HepG2 (cell line): Measurements from ENCODE around the gene HLCS. TPM values are rescaled to one million over a fixed set of nuclear protein-coding genes. Genes with fewer than 3 reads are reported as not detected.
A peak's percentile ranks its signal among the peaks of the same experiment; 100 is the strongest.

Source experiments
- ATAC-seq: fragments of 200-7000 bp; cut with Tn5 transposase; 3 replicates; pipeline ENCODE4 v1.9.1; 2020; ENCODE audit warnings: mild to moderate bottlenecking, moderate library complexity
- BruUV-seq: library from RNA; stranded (reverse); fragments of 400-500 nt; replicated peaks from 2 replicates; lab custom pipeline; 2021; lab: Mats Ljungman, UMichigan
- CTCF ChIA-PET: fragments of 300-600 bp; formaldehyde crosslinking; extraction: SDS; loops from one replicate; lab custom pipeline; 2021; ENCODE audit warnings: low total read pairs, inconsistent platforms, low intra/inter-chr PET ratio; lab: Yijun Ruan, JAX
- POLR2A ChIA-PET: fragments of 350-600 bp; sonication (Branson Sonifier 250); formaldehyde crosslinking; loops from one replicate; lab custom pipeline; 2020; ENCODE audit warnings: antibody characterized with exemption, inconsistent platforms; lab: Yijun Ruan, JAX
- DNase-seq: peaks from one replicate; pipeline ENCODE4 v3.0.0-alpha.2; 2015; ENCODE audit warnings: low spot score
- FAIRE-seq: peaks from 3 replicates; lab custom pipeline; 2011; peaks lifted over from hg19 to GRCh38; lab: Jason Lieb, UNC
- H2AFZ ChIP-seq: one replicate; pipeline ENCODE4 v1.6.1; 2011; ENCODE audit warnings: low read length, inconsistent platforms
- H3K27ac ChIP-seq: fragments of 300-600 bp; 3 replicates; pipeline ENCODE4 v1.8.0; 2011; ENCODE audit warnings: mixed run types, mild to moderate bottlenecking, mixed read lengths, low read length, inconsistent platforms; ENCODE audit not compliant: insufficient read depth; ENCODE audit errors: extremely low read length
- H3K27me3 ChIP-seq, 2 experiments: fragments of 200-600 bp in 1 of 2; 2 replicates in 1 of 2; 3 replicates in 1 of 2; pipeline versions ENCODE4 v1.6.0 to v1.8.0; 2011; ENCODE audit warnings: low read length in 2 of 2, mild to moderate bottlenecking in 2 of 2, moderate library complexity in 2 of 2, inconsistent platforms in 1 of 2; ENCODE audit not compliant: insufficient read depth in 2 of 2, control insufficient read depth in 1 of 2
- H3K36me3 ChIP-seq, 2 experiments: fragments of 200-600 bp in 1 of 2; replicated peaks in 1 of 2; 2 replicates in 1 of 2; 3 replicates in 1 of 2; pipeline versions ENCODE4 v1.5.1 to v1.8.0; 2011; ENCODE audit warnings: low read length in 2 of 2, inconsistent platforms in 1 of 2; ENCODE audit not compliant: insufficient read depth in 2 of 2, control insufficient read depth in 1 of 2
- H3K4me1 ChIP-seq: 2 replicates; pipeline ENCODE4 v1.5.1; 2012; ENCODE audit warnings: low read length, inconsistent platforms; ENCODE audit not compliant: insufficient read depth
- H3K4me2 ChIP-seq: 2 replicates; pipeline ENCODE4 v1.6.0; 2011; ENCODE audit warnings: low read depth, low read length, inconsistent platforms
- H3K4me3 ChIP-seq, 3 experiments: fragments of 200-600 bp in 1 of 3; sonication (generic), shearing (Covaris generic) in 1 of 3; replicated peaks in 1 of 3; 2 replicates each; pipeline ENCODE4 v1.5.1; 2011 to 2016; ENCODE audit warnings: low read length in 3 of 3, inconsistent platforms in 2 of 3, low read depth in 2 of 3, mild to moderate bottlenecking in 2 of 3, control low read depth in 1 of 3, mixed read lengths in 1 of 3; ENCODE audit not compliant: insufficient read depth in 1 of 3
- H3K79me2 ChIP-seq: one replicate; pipeline ENCODE4 v1.6.1; 2011; ENCODE audit warnings: low read length, inconsistent platforms; ENCODE audit not compliant: insufficient read depth
- H3K9ac ChIP-seq: 2 replicates; pipeline ENCODE4 v1.6.0; 2011; ENCODE audit warnings: mild to moderate bottlenecking, low read depth, low read length, inconsistent platforms; ENCODE audit not compliant: insufficient read depth
- H3K9me3 ChIP-seq: 2 replicates; pipeline ENCODE4 v1.5.1; 2012; ENCODE audit warnings: mild to moderate bottlenecking, low read length
- H4K20me1 ChIP-seq: 2 replicates; pipeline ENCODE4 v1.6.0; 2011; ENCODE audit warnings: inconsistent platforms, mild to moderate bottlenecking, low read length, moderate library complexity; ENCODE audit not compliant: insufficient read depth
- FOXK2 ChIP-seq: fragments of 450-650 bp; IDR thresholded peaks from 2 replicates; pipeline ENCODE4 v1.6.1; 2016
- HNRNPK ChIP-seq: fragments of 200-400 bp; formaldehyde crosslinking; IDR thresholded peaks from 2 replicates; pipeline ENCODE4 v1.6.1; 2018; ENCODE audit warnings: low read length, low read depth, moderate library complexity, mild to moderate bottlenecking; ENCODE audit not compliant: poor library complexity, severe bottlenecking
- NFRKB ChIP-seq: fragments of 450-650 bp; IDR thresholded peaks from 2 replicates; pipeline ENCODE4 v1.6.1; 2017
- ZNF12 ChIP-seq: sonication (generic); formaldehyde crosslinking; IDR thresholded peaks from 2 replicates; pipeline ENCODE4 v1.5.0; 2020; ENCODE audit warnings: missing genetic modification reagents
- ZNF607 ChIP-seq: sonication (generic); formaldehyde crosslinking; IDR thresholded peaks from 2 replicates; pipeline ENCODE4 v1.5.1; 2020; ENCODE audit warnings: missing genetic modification reagents, mild to moderate bottlenecking, borderline replicate concordance
- ZNF709 ChIP-seq: sonication (generic); formaldehyde crosslinking; IDR thresholded peaks from 2 replicates; pipeline ENCODE4 v1.5.0; 2020; ENCODE audit warnings: mild to moderate bottlenecking, missing genetic modification reagents
- WGBS: methylation state at CpG from one replicate; pipeline ENCODE4 v1.1.6; 2017; ENCODE audit warnings: low lambda C conversion rate; 5-methylcytosine and 5-hydroxymethylcytosine counted together
- in situ Hi-C: cut with HindIII; loops from 2 replicates; pipeline ENCODE4 v1.10.0; 2017; ENCODE audit warnings: low pct_unique_long_range_greater_than_20kb; ENCODE audit not compliant: extremely low pct_ligation_motif_present
- intact Hi-C: fragments of 100-400 bp; cut with micrococcal nuclease; formaldehyde crosslinking; loops from one replicate; pipeline ENCODE4 v1.10.0; 2022; ENCODE audit not compliant: unreplicated experiment
- polyA plus RNA-seq, 8 experiments: library from polyadenylated mRNA; depleted of rRNA in 3 of 8; stranded (reverse) in 7 of 8; unstranded in 1 of 8; fragments of >200 nt; fragmentation: Illumina TruSeq in 4 of 8; extraction: Trizol in 4 of 8; gene quantifications; 2 replicates each; pipeline versions ENCODE4 v1.2.1 to v1.2.3, GENCODE V29; 2011 to 2016; ENCODE audit warnings: low read depth in 4 of 8, missing spikeins in 1 of 8, mixed read lengths in 1 of 8; ENCODE audit not compliant: insufficient read depth in 1 of 8
- total RNA-seq, 5 experiments: library from RNA; depleted of rRNA; stranded (reverse); fragments of >200 nt; fragmentation: Illumina TruSeq; extraction: Trizol; gene quantifications; 2 replicates each; pipeline ENCODE4 v1.2.3, GENCODE V29; 2016; ENCODE audit warnings: low read depth in 1 of 5
- TF ChIP-seq, protein P1 (sequence below): sonication (generic); formaldehyde crosslinking; IDR thresholded peaks from 2 replicates; pipeline ENCODE4 v1.5.1; 2020; ENCODE audit warnings: mild to moderate bottlenecking, missing genetic modification reagents, borderline replicate concordance
- TF ChIP-seq, protein P2 (sequence below): sonication (generic); formaldehyde crosslinking; conservative IDR thresholded peaks from 2 replicates; pipeline ENCODE4 v1.5.0; 2020; ENCODE audit warnings: missing genetic modification reagents
- TF ChIP-seq, protein P3 (sequence below): sonication (generic); formaldehyde crosslinking; IDR thresholded peaks from 2 replicates; pipeline ENCODE4 v1.4.0; 2020; ENCODE audit warnings: missing genetic modification reagents

HLCS gene
- total and polyA plus RNA-seq, 2 of the 13 experiments (the other 11 are each of a cell fraction or from before 2014, with no cell fraction given), result 7.9 to 12.3 TPM

DNA sequence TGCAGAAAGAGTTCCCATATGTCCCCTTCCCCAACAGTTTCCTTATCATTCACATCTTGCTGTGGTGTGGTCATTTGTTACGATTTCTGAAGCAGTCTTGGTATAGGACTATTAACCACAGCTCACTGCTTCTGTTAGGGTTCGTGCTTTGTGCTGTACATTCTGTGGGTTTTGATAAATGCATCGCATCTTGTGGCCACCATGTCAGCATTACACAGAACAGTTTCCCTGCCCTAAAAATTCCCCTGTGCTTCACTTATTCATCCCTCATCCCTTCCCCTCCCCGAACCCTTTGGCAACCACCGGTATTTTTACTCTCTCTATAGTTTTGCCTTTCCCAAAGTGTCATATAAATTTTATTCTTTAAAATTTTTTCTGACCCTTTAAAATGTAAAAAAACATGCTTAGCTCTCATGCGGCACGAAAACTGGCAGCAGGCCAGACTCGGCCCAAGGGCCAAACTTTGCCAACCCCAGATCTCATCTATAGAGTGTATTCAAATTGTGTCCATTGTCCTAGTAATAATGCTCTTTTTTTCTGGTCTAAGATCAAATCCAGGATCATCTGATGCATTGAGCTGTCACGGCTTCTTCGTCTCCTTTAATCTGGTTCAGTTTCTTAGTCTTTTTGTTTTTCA is 189.4 kb downstream of the HLCS start:
- Histone ChIP-seq H3K9me3 (no peaks in the 10 kb centered on the region), H3K4me2 (no peak overlapping the region), H4K20me1 (no peaks in the 10 kb centered on the region), H3K9ac (no peak overlapping the region), H3K27me3 (no peaks in the 10 kb centered on the region), H3K27ac (no peak overlapping the region), H3K4me1 (peaks cover 14% of the 10 kb centered on the region), H2AFZ (no peak overlapping the region), H3K4me3 (no peak overlapping the region), H3K79me2 (no peaks in the 10 kb centered on the region), H3K36me3 (no peaks in the 10 kb centered on the region)
- no peak for DNase-seq
- BruUV-seq, result no TSS peak
- TF ChIP-seq, protein P1, sequence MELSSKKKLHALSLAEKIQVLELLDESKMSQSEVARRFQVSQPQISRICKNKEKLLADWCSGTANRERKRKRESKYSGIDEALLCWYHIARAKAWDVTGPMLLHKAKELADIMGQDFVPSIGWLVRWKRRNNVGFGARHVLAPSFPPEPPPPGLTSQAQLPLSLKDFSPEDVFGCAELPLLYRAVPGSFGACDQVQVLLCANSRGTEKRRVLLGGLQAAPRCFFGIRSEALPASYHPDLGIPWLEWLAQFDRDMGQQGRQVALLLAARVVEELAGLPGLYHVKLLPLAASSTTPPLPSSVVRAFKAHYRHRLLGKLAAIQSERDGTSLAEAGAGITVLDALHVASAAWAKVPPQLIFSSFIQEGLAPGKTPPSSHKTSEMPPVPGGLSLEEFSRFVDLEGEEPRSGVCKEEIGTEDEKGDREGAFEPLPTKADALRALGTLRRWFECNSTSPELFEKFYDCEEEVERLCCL, result no peak
- peak; percentile 20 for TF ChIP-seq HNRNPK
- WGBS, result 94% methylated on average over 10 of the region's 10 CpGs
- FAIRE-seq, result no peak
- CTCF ChIA-PET, result no interaction called here
- in situ Hi-C loops, result no loop called here
- ATAC-seq, result no peak
- intact Hi-C loops, result loop anchor here (5.0 kb wide), 1 partner anchor 875 kb away; no protein-coding TSS in a partner anchor
- POLR2A ChIA-PET, result no interaction called here

DNA sequence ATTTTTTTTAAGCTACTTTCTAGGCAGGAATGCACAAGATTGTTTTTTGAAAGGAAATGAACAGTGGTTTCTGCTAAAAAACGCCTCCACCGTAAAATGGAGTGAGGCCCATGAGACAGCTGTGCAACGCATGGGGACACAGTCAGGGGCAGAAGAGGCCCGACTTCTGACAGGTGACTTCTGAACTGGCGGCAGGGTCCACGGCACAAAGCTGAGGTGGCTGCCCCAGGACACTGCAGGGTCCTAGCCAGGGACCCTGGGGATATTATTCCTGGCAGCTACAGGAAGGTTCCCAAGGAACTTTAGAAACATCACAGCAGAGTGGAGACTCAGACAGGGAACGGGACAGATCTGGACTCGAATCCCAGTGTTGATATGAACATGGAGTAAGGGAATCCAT is 192.5 kb downstream of the HLCS start:
- CTCF ChIA-PET, result no interaction called here
- Histone ChIP-seq H3K4me1 (peaks cover 14% of the 10 kb centered on the region), H3K36me3 (no peaks in the 10 kb centered on the region), H3K9me3 (no peaks in the 10 kb centered on the region), H3K4me3 (no peak overlapping the region), H3K27ac (no peak overlapping the region), H3K9ac (no peak overlapping the region), H3K4me2 (no peak overlapping the region), H3K27me3 (no peaks in the 10 kb centered on the region), H4K20me1 (no peaks in the 10 kb centered on the region), H3K79me2 (no peaks in the 10 kb centered on the region), H2AFZ (no peak overlapping the region)
- BruUV-seq, result no TSS peak
- no peak for DNase-seq
- intact Hi-C loops (no loop called here), in situ Hi-C loops (no loop called here)
- FAIRE-seq, result no peak
- POLR2A ChIA-PET, result no interaction called here
- 86% methylated on average over 8 of the region's 8 CpGs for WGBS
- no peak for ATAC-seq
- TF ChIP-seq NFRKB (no peak), FOXK2 (no peak), ZNF607 (CRISPR knock-in tag) (no peak), ZNF12 (CRISPR knock-in tag) (no peak), ZNF709 (CRISPR knock-in tag) (no peak)
- TF ChIP-seq, protein P2, sequence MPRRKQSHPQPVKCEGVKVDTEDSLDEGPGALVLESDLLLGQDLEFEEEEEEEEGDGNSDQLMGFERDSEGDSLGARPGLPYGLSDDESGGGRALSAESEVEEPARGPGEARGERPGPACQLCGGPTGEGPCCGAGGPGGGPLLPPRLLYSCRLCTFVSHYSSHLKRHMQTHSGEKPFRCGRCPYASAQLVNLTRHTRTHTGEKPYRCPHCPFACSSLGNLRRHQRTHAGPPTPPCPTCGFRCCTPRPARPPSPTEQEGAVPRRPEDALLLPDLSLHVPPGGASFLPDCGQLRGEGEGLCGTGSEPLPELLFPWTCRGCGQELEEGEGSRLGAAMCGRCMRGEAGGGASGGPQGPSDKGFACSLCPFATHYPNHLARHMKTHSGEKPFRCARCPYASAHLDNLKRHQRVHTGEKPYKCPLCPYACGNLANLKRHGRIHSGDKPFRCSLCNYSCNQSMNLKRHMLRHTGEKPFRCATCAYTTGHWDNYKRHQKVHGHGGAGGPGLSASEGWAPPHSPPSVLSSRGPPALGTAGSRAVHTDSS, result no peak
- TF ChIP-seq, protein P3, sequence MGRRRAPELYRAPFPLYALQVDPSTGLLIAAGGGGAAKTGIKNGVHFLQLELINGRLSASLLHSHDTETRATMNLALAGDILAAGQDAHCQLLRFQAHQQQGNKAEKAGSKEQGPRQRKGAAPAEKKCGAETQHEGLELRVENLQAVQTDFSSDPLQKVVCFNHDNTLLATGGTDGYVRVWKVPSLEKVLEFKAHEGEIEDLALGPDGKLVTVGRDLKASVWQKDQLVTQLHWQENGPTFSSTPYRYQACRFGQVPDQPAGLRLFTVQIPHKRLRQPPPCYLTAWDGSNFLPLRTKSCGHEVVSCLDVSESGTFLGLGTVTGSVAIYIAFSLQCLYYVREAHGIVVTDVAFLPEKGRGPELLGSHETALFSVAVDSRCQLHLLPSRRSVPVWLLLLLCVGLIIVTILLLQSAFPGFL (CRISPR knock-in tag), result no peak
